ENCODE measurements around the gene CFH. TPM values are rescaled to one million over a fixed set of nuclear protein-coding genes. Genes with fewer than 3 reads are reported as not detected.
"Not testable (repeated sequence)": the region's sequence is repeated elsewhere in the genome, so short reads cannot be mapped to it uniquely, and the experiment has no call there.

Gene CFH
- total RNA-seq, 4 donors from 2014 or later: 35.7 to 111 (median 60.9) TPM

DNA sequence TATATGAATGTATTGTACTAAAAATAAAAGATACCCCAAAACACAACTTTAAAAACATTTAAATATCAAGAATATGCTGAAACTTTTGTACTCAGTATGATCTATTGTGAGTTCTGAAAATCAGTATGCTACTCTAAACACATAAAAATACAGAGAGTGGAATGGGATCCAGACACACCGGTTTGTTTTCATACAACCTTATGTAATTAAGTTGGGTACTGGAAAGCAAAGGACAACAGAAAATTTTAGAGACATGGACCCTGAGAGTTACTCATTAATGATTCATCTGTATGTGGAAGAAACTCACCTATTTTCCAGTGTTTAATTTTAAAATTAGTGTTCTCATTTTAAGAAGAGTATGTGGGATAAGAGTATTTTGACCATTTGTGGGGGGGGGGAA lies 121.9 kb downstream of the CFH start:
- no peaks in the 10 kb centered on the region for H3K36me3 ChIP-seq
- TF ChIP-seq POLR2A (IDR thresholded peaks at IDR 0.05): no peak
- no peak overlapping the region for H3K27ac ChIP-seq
- no peaks in the 10 kb centered on the region for H3K27me3 ChIP-seq
- H3K4me3 ChIP-seq: no peak overlapping the region
- WGBS, 2 donors (ENCODE audit: low coverage in 1 of 2): 80% methylated on average over 1 of the region's 1 CpG
- no peaks in the 10 kb centered on the region for H3K9me3 ChIP-seq
- no peaks in the 10 kb centered on the region for H3K4me1 ChIP-seq
- no peak for ATAC-seq

- TF ChIP-seq CTCF (IDR thresholded peaks at IDR 0.05): no peak
- TF ChIP-seq POLR2AphosphoS5 (IDR thresholded peaks at IDR 0.05): no peak
- TF ChIP-seq EP300 (IDR thresholded peaks at IDR 0.05): no peak
- no peak for TF ChIP-seq POLR2A (IDR thresholded peaks at IDR 0.05)
- Histone ChIP-seq H3K9me3 (no peaks in the 10 kb centered on the region), H3K36me3 (no peaks in the 10 kb centered on the region), H3K27me3 (no peaks in the 10 kb centered on the region), H3K4me1 (no peaks in the 10 kb centered on the region), H3K27ac (no peak overlapping the region), H3K4me3 (no peak overlapping the region)
- ATAC-seq: no peak
- WGBS, 2 donors (ENCODE audit: low coverage in 1 of 2): 41 to 55% methylated on average over 2 of the region's 2 CpGs
These were observed 122.3 kb downstream of the CFH start for GRCh38 chr1:196774175-196774574.

DNA sequence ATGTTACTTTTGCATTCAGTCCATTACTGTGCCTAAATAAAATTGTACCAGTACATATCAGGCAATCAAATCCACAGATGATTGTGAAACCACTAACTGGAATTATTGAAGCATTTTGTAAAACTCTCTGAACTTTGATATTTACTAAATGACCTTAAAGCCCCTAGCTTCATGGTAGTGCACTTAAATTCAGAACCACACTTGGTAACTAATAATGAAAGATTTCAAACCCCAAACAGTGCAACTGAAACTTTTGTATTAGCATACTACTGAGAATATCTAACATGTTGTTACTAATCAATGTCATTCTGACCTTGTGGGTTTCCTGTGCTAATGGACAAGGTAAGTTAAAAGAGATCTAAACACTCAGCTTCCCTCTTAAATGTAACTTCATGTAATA lies 122.8 kb downstream of the CFH start, which contains the start of gene CFHR3:
Gene CFHR3, plus strand, starts transcription at position 238 of the 400 bp plus-strand sequence. Its CDS starts 47 bp downstream, at position 285.
- ATAC-seq: no peak
- H3K27ac ChIP-seq: no peak within 1 kb of the TSS
- H3K4me1 ChIP-seq: no peaks in the 10 kb centered on the region
- no peaks in the 10 kb centered on the region for H3K36me3 ChIP-seq
- no peaks in the 10 kb centered on the region for H3K27me3 ChIP-seq
- H3K4me3 ChIP-seq: no peak within 1 kb of the TSS
- no peaks in the 10 kb centered on the region for H3K9me3 ChIP-seq
- no peak for TF ChIP-seq CTCF (IDR thresholded peaks at IDR 0.05)

DNA sequence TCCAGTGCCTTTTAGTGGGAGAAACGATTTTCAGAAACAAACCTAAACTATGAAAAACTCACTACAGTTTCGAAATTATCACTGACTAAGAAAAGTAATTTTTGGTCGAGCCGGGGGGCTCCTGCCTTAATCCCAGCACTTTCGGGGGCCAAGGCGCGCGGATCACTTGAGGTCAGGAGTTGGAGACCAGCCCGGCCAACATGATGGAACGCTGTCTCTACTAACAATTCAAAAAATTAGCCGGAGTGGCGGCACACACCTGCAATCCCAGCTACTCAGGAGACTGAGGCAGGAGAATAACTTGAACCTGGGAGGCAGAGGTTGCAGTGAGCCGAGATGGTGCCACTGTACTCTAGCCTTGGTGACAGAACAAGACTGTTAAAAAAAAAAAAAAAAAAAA lies 125.8 kb downstream of the CFH start:
- H3K27me3 ChIP-seq: no peaks in the 10 kb centered on the region
- no peaks in the 10 kb centered on the region for H3K36me3 ChIP-seq
- no peaks in the 10 kb centered on the region for H3K9me3 ChIP-seq
- no peak for TF ChIP-seq POLR2AphosphoS5 (IDR thresholded peaks at IDR 0.05)
- TF ChIP-seq CTCF (IDR thresholded peaks at IDR 0.05): no peak
- no peak for TF ChIP-seq POLR2A (IDR thresholded peaks at IDR 0.05)
- TF ChIP-seq EP300 (IDR thresholded peaks at IDR 0.05): no peak
- no peak overlapping the region for H3K4me3 ChIP-seq
- ATAC-seq: no peak
- H3K4me1 ChIP-seq: no peaks in the 10 kb centered on the region
- 79 to 91% methylated on average over 5 to 13 of the region's 13 CpGs for WGBS, 2 donors (ENCODE audit: low coverage in 1 of 2)
- no peak overlapping the region for H3K27ac ChIP-seq

GRCh38 chr1:196779093-196779492 lies 127.2 kb downstream of the CFH start:
- Histone ChIP-seq H3K9me3 (no peaks in the 10 kb centered on the region), H3K4me1 (no peaks in the 10 kb centered on the region), H3K4me3 (no peak overlapping the region), H3K27ac (no peak overlapping the region), H3K27me3 (no peaks in the 10 kb centered on the region), H3K36me3 (no peaks in the 10 kb centered on the region)
- no peak for ATAC-seq
- WGBS, 2 donors (ENCODE audit: low coverage in 1 of 2): 82 to 100% methylated on average over 1 of the region's 1 CpG
- no peak for TF ChIP-seq CTCF (IDR thresholded peaks at IDR 0.05)
- TF ChIP-seq POLR2AphosphoS5 (IDR thresholded peaks at IDR 0.05): no peak
- TF ChIP-seq POLR2A (IDR thresholded peaks at IDR 0.05): no peak

DNA sequence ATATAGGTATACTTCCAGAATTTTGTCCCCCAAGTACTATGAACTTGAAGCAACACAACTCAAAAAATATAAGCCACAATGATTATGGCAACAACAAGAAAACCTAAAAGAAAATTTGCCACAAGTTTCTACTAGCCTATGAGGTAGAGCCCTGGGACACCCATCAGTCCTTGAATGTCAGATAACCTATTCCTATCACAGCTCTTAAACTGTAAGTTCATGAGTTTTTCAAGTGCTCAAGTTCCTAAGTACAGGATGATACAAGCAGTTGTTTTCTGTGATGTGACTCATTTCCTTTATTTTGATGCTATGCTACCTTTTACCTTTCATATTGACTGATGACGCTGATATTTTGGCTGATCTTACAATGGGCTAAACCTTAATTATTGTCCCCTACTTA lies 139.4 kb downstream of the CFH start:
- not testable (repeated sequence) for H3K27me3 ChIP-seq, ATAC-seq, H3K36me3 ChIP-seq, H3K4me3 ChIP-seq, H3K9me3 ChIP-seq, H3K27ac ChIP-seq, H3K4me1 ChIP-seq
- WGBS, 2 donors (ENCODE audit: low coverage in 1 of 2): 88% methylated on average over 1 of the region's 1 CpG; no CpG with 5 or more reads in 1 of the 2 donors

DNA sequence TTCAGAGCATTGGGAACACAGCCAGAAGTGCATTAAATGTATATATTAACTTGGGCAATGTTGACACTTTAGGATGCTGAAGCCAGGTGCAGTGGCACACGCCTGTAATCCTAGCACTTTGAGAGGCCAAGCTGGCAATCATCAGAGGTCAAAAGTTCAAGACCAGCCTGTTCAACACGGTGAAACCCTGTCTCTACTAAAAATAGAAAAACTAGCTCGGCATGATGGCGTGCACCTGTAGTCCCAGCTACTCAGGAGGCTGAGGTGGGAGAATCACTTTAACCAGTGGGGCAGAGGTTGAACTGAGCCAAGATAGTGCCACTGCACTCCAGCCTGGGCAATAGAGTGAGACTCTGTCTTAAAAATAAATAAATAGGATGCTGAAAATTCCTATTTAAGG lies 142.3 kb downstream of the CFH start:
- H3K4me3 ChIP-seq, H3K27ac ChIP-seq, H3K9me3 ChIP-seq, H3K36me3 ChIP-seq, ATAC-seq, H3K4me1 ChIP-seq, H3K27me3 ChIP-seq: not testable (repeated sequence)
- 13 to 14% methylated on average over 3 to 4 of the region's 4 CpGs for WGBS, 2 donors (ENCODE audit: low coverage in 1 of 2)

Measured in gastroesophageal sphincter (tissue), 4 donors.